Keratinocyte (primary cell): Measurements from ENCODE around the gene ADARB2. TPM values are rescaled to one million over a fixed set of nuclear protein-coding genes. Genes with fewer than 3 reads are reported as not detected.
"Not testable (repeated sequence)": the region's sequence is repeated elsewhere in the genome, so short reads cannot be mapped to it uniquely, and the experiment has no call there.

Source experiments
- DNase-seq: peaks from one replicate; pipeline ENCODE4 v3.0.0-alpha.2; 2011; ENCODE audit warnings: low read depth, missing footprints, low spot score
- FAIRE-seq: peaks from 2 replicates; lab custom pipeline; 2011; peaks lifted over from hg19 to GRCh38; lab: Jason Lieb, UNC
- H2AFZ ChIP-seq: 2 replicates; pipeline ENCODE4 v1.6.0; 2012; ENCODE audit warnings: low read length, control low read depth, inconsistent platforms; ENCODE audit not compliant: control insufficient read depth
- H3K27ac ChIP-seq: 2 replicates; pipeline ENCODE4 v1.5.1; 2011; ENCODE audit warnings: low read length; ENCODE audit not compliant: control insufficient read depth, insufficient read depth
- H3K27me3 ChIP-seq: 3 replicates; pipeline ENCODE4 v1.6.0; 2011; ENCODE audit warnings: low read length; ENCODE audit not compliant: control insufficient read depth, insufficient read depth; ENCODE audit errors: extremely low read depth
- H3K36me3 ChIP-seq, 2 experiments: 2 replicates in 1 of 2; 3 replicates in 1 of 2; pipeline ENCODE4 v1.5.1; 2011; ENCODE audit warnings: low read length in 2 of 2, mild to moderate bottlenecking in 1 of 2; ENCODE audit not compliant: control insufficient read depth in 2 of 2, insufficient read depth in 2 of 2; ENCODE audit errors: extremely low read depth in 1 of 2
- H3K4me1 ChIP-seq: 3 replicates; pipeline ENCODE4 v1.5.1; 2011; ENCODE audit warnings: low read length; ENCODE audit not compliant: control insufficient read depth, insufficient read depth; ENCODE audit errors: extremely low read depth
- H3K4me2 ChIP-seq: 3 replicates; pipeline ENCODE4 v1.6.0; 2011; ENCODE audit warnings: low read depth, low read length; ENCODE audit not compliant: control insufficient read depth, insufficient read depth; ENCODE audit errors: extremely low read depth
- H3K4me3 ChIP-seq, 3 experiments: fragments of 200-600 bp in 1 of 3; sonication (generic) in 1 of 3; 2 replicates in 2 of 3; 3 replicates in 1 of 3; pipeline ENCODE4 v1.5.1; 2011 to 2016; ENCODE audit warnings: low read length in 3 of 3, mild to moderate bottlenecking in 3 of 3, control low read depth in 2 of 3, inconsistent platforms in 1 of 3, low read depth in 1 of 3, mixed read lengths in 1 of 3, mixed run types in 1 of 3, moderate library complexity in 1 of 3; ENCODE audit not compliant: control insufficient read depth in 2 of 3, insufficient read depth in 2 of 3; ENCODE audit errors: extremely low read depth in 1 of 3
- H3K79me2 ChIP-seq: 2 replicates; pipeline ENCODE4 v1.6.0; 2012; ENCODE audit warnings: low read length; ENCODE audit not compliant: control insufficient read depth, insufficient read depth
- H3K9ac ChIP-seq: 3 replicates; pipeline ENCODE4 v1.6.0; 2011; ENCODE audit warnings: low read length; ENCODE audit not compliant: control insufficient read depth, insufficient read depth; ENCODE audit errors: extremely low read depth
- H3K9me1 ChIP-seq: 3 replicates; pipeline ENCODE4 v1.6.0; 2011; ENCODE audit warnings: low read length; ENCODE audit not compliant: control insufficient read depth, insufficient read depth; ENCODE audit errors: extremely low read depth
- H3K9me3 ChIP-seq: 2 replicates; pipeline ENCODE4 v1.5.1; 2012; ENCODE audit warnings: low read depth, low read length; ENCODE audit not compliant: control insufficient read depth
- H4K20me1 ChIP-seq: 3 replicates; pipeline ENCODE4 v1.6.0; 2011; ENCODE audit warnings: low read length; ENCODE audit not compliant: control insufficient read depth, insufficient read depth; ENCODE audit errors: extremely low read depth
- EZH2 ChIP-seq: IDR thresholded peaks from one replicate; pipeline ENCODE4 v1.6.1; 2012; ENCODE audit warnings: inconsistent platforms, mild to moderate bottlenecking, low read length, moderate library complexity
- dilution Hi-C: fragments of 300-500 bp; cut with MboI; formaldehyde crosslinking; loops from one replicate; pipeline ENCODE4 v1.7.0; 2020; ENCODE audit warnings: low sequenced_read_pairs; ENCODE audit not compliant: extremely low pct_ligation_motif_present
- polyA plus RNA-seq, 5 experiments: library from polyadenylated mRNA; depleted of rRNA in 3 of 5; stranded (reverse) in 3 of 5; stranded (forward) in 1 of 5; unstranded in 1 of 5; fragments of >200 nt; gene quantifications; 1 replicate in 1 of 5; 2 replicates in 3 of 5; 3 replicates in 1 of 5; pipeline versions ENCODE4 v1.2.1 to v1.2.3, GENCODE V29; 2011 to 2012; ENCODE audit warnings: missing spikeins in 2 of 5, low read depth in 1 of 5, low replicate concordance in 1 of 5
- TF ChIP-seq, protein P1 (sequence below), 3 experiments: IDR thresholded peaks in 1 of 3; conservative IDR thresholded peaks in 1 of 3; optimal IDR thresholded peaks in 1 of 3; 2 replicates in 2 of 3; 3 replicates in 1 of 3; pipeline versions ENCODE3 to v1.5.1; 2011; ENCODE audit warnings: low read length in 3 of 3, mild to moderate bottlenecking in 3 of 3, moderate library complexity in 2 of 3, control low read depth in 1 of 3, inconsistent platforms in 1 of 3; ENCODE audit not compliant: insufficient read depth in 2 of 3; ENCODE audit errors: extremely low read depth in 1 of 3

Gene ADARB2
- polyA plus RNA-seq, 1 donor (not counting 4 experiments of a cell fraction or from before 2014, with no cell fraction given), result not detected

- FAIRE-seq (no peak), DNase-seq (no peak)
- no peaks in the 10 kb centered on the region for H3K4me1 ChIP-seq
- H4K20me1 ChIP-seq, result no peaks in the 10 kb centered on the region
- dilution Hi-C loops, result no loop called here
- no peaks in the 10 kb centered on the region for H3K9me1 ChIP-seq
- peaks cover 6% of the 10 kb centered on the region for H3K9me3 ChIP-seq
- no peaks in the 10 kb centered on the region for H3K79me2 ChIP-seq
- no peaks in the 10 kb centered on the region for H3K36me3 ChIP-seq
- H3K4me2 ChIP-seq, result no peak overlapping the region
- H3K9ac ChIP-seq, result no peak overlapping the region
- no peaks in the 10 kb centered on the region for H3K27me3 ChIP-seq
- H3K4me3 ChIP-seq, result no peak overlapping the region
- no peak overlapping the region for H3K27ac ChIP-seq
- no peak overlapping the region for H2AFZ ChIP-seq
- TF ChIP-seq, protein P1, sequence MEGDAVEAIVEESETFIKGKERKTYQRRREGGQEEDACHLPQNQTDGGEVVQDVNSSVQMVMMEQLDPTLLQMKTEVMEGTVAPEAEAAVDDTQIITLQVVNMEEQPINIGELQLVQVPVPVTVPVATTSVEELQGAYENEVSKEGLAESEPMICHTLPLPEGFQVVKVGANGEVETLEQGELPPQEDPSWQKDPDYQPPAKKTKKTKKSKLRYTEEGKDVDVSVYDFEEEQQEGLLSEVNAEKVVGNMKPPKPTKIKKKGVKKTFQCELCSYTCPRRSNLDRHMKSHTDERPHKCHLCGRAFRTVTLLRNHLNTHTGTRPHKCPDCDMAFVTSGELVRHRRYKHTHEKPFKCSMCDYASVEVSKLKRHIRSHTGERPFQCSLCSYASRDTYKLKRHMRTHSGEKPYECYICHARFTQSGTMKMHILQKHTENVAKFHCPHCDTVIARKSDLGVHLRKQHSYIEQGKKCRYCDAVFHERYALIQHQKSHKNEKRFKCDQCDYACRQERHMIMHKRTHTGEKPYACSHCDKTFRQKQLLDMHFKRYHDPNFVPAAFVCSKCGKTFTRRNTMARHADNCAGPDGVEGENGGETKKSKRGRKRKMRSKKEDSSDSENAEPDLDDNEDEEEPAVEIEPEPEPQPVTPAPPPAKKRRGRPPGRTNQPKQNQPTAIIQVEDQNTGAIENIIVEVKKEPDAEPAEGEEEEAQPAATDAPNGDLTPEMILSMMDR (optimal IDR thresholded peaks at IDR 0.05 in 1 of 3, IDR thresholded peaks at IDR 0.05 in 1 of 3, conservative IDR thresholded peaks at IDR 0.05 in 1 of 3; ENCODE audit: extremely low read depth in 1 of 3, insufficient read depth in 2 of 3, low read length in 3 of 3), result no peak
- TF ChIP-seq EZH2, result no peak
Observed at GRCh38 chr10:1399431-1400100, 337.8 kb downstream of the ADARB2 start.

DNA sequence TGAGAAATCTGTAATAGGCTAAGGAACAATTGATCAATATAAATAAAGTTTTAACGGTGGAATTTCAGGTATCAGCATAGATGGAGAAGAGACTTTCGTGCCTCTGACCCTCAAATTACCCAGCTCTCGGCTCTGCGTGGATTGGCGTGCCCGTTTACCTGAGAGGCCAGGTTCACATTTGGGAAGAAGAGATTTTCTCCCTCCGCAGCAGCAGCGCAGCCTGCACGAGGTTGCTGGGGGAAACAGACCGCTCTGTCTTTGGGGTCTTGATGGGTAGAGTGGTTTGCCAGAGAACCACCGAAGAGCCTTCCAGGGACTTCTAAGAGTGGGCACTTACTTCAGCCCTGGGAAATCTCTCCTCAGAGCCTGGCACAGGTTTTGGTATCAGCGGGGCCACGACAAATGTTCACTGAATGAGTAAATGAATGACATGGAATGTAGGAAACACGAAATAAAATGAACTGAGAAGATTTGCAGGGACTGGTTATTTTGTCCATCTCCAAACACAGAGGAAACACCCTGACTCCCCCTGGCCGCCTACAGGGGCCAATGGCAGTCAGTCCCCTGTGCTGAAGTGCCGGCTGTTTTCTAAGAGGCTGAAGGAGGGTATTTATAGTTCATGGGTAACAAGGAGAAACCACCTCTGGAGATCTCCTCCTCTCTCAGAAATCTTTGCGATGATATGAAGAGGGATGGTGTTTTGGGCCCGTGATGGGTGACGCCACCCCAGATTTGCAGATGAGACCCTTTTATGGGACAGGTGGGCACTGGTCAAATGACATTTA is 338.5 kb downstream of the ADARB2 start:
- no peak for FAIRE-seq
- H3K9me3 ChIP-seq, result peaks cover 6% of the 10 kb centered on the region
- TF ChIP-seq EZH2, result no peak
- TF ChIP-seq, protein P1 (optimal IDR thresholded peaks at IDR 0.05 in 1 of 3, IDR thresholded peaks at IDR 0.05 in 1 of 3, conservative IDR thresholded peaks at IDR 0.05 in 1 of 3; ENCODE audit: extremely low read depth in 1 of 3, insufficient read depth in 2 of 3, low read length in 3 of 3), result no peak

GRCh38 chr10:1398116-1398515 is 339.2 kb downstream of the ADARB2 start:
- H3K27ac ChIP-seq, H3K4me1 ChIP-seq, H3K9me1 ChIP-seq, H2AFZ ChIP-seq, FAIRE-seq, H3K9ac ChIP-seq, H3K36me3 ChIP-seq, H3K9me3 ChIP-seq, H3K27me3 ChIP-seq, H4K20me1 ChIP-seq, H3K4me3 ChIP-seq, dilution Hi-C loops, H3K79me2 ChIP-seq, H3K4me2 ChIP-seq, DNase-seq: not testable (repeated sequence)

More for the DNA sequence above, 338.5 kb downstream of the ADARB2 start:
- no peak overlapping the region for H3K27ac ChIP-seq
- no peaks in the 10 kb centered on the region for H3K36me3 ChIP-seq
- no peak for DNase-seq
- H4K20me1 ChIP-seq, result no peaks in the 10 kb centered on the region
- dilution Hi-C loops, result no loop called here
- H3K4me3 ChIP-seq, result no peak overlapping the region
- no peak overlapping the region for H3K4me2 ChIP-seq
- no peaks in the 10 kb centered on the region for H3K4me1 ChIP-seq
- no peak overlapping the region for H3K9ac ChIP-seq
- no peaks in the 10 kb centered on the region for H3K27me3 ChIP-seq
- H2AFZ ChIP-seq, result no peak overlapping the region
- no peaks in the 10 kb centered on the region for H3K79me2 ChIP-seq
- H3K9me1 ChIP-seq, result no peaks in the 10 kb centered on the region
